HG03432 (cell line): ENCODE data around the gene SPATA33.

Source experiments
- ATAC-seq: cut with Tn5 transposase; IDR thresholded peaks from one replicate; pipeline ENCODE4 v1.9.1; 2021; ENCODE audit warnings: mild to moderate bottlenecking, moderate library complexity; ENCODE audit not compliant: unreplicated experiment

SPATA33 gene

GRCh38 chr16:89706518-89707260, 49.1 kb downstream of the SPATA33 start:
- ATAC-seq = no peak

DNA sequence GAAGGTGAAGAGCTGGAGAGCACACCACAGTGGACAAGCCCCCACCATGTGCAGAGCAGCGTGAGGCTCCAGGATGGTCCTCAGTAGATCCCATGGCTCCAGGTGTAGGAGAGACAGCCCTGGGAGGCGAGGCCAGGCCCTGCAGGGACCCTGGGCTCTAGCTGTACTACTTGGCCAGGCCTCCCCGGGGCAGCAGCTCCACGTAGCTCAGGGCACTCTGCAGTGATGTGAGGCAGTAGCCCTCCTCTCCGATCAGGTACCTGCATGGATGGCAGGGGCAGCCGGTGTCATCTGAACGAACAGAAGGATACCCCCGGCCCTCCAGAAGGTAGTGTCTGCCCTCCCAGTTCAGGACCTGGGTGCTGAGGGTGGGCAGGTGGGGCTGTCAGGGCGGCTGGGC, 50.1 kb downstream of the SPATA33 start:
- ATAC-seq = no peak

- ATAC-seq = no peak
These were observed 50.9 kb downstream of the SPATA33 start for GRCh38 chr16:89708481-89708931.

DNA sequence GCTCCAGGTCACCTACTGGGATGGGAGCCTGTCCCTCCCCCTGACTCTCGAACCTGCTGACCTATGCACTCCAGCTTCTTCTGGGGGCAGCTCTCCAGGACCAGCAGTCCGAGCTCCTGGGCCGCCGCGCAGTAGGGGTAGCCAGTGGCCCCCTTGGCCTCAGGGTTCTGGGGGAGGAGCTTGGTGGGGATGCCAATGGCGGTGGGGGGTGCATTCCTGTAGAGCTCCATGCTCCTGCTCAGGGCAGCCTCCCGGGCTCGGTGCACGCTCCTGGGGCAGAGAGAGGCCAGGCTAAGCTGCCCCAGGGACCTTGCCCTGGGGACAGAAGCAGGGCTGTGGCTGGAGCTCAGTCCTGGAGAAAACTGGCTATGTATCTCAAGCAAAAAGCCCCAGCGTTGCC, 51.5 kb downstream of the SPATA33 start:
- no peak for ATAC-seq

DNA sequence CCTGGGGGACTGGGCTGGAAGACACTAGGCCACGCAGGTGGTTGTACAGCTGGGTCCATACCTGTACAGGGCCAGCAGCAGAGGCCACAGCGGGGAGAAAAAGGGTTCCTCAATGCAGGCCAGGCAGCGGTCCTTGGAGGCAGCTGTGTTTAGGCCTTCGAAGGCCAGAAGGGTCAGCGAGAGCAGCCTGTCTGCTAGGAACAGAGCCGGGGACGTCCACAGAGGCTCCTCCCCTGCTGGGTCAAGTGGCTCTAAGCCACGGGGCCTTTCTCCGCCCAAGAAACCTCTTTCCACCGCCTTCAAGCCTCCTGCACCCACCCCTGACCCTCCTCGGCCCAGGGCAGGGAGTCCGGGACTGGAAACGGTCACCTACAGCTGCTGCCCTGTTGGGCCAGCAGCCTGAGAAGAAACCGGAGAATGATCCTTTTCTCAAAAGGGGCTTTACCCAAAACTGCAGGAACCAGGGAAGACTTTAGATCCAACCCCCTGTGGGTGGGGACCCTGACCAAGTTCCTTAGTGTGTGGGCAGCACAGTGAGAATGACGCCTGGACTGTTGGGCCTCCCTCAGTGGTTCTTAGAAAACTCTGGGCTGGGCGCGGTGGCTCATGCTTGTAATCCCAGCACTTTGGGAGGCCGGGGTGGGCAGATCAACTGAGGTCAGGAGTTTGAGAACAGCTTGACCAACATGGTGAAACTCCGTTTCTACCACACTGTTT, 52.2 kb downstream of the SPATA33 start:
- ATAC-seq = no peak

- ATAC-seq = no peak
These were observed 53.3 kb downstream of the SPATA33 start for GRCh38 chr16:89710709-89711564.

DNA sequence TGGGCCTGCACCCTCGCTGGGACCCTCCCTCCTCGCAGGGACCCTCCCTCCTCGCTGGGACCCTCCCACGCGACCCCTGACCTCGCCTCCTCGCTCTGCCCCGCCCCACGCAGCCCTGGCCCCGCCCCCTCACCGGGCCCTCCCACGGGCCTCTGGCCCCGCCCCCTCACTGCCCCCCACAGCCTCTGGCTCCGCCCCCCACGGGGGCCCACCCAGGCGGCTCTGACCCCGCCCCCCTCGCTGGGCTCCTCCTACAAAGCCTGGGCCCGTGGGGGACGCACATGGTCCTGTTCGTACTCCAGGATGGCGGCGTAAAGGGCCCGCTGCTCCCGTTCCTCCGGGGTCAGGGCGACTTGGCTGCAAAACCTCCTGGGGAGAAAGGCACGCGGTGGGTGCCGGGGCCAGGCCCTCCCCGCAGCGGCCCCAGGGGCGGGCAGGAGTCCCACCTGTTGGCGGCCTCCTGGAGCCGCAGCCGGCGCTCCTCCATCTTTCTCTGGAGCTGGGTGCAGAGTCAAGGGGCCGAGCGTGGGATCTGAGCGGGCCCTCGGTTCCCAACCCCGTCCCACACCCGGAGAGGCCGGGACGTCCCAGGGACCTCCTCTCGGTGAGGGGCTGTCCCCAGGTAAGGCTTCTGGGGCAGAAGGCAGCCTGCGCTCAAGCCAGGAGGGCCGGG, 54.1 kb downstream of the SPATA33 start:
- ATAC-seq = peak; percentile 64

DNA sequence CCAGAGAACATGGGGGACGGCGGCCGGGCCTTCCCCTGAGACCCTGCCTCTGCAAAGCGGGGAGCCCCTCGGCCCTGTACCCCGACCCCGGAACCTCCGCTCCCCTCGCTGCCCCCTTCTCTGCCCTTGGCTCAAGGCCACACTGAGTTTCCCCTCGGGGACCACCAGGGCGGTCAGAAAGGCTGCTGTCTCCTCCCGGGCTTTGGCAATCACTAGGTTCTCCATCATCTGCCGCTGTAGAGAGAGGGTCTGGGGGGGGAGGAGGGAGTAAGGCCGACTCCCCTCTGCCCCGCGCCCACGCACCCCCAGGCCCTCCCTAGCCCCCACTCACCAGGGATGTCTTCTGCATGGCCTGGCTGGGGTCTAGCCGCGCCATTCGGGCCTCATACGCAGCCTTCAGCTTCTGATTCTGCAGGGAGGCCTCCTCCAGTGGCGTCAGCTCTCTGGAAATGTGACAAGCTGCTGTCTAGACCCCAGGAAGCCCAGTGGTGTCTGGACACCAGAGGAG, 54.7 kb downstream of the SPATA33 start:
- no peak for ATAC-seq

- no peak for ATAC-seq
These were observed 58.9 kb downstream of the SPATA33 start for GRCh38 chr16:89716493-89716892.

DNA sequence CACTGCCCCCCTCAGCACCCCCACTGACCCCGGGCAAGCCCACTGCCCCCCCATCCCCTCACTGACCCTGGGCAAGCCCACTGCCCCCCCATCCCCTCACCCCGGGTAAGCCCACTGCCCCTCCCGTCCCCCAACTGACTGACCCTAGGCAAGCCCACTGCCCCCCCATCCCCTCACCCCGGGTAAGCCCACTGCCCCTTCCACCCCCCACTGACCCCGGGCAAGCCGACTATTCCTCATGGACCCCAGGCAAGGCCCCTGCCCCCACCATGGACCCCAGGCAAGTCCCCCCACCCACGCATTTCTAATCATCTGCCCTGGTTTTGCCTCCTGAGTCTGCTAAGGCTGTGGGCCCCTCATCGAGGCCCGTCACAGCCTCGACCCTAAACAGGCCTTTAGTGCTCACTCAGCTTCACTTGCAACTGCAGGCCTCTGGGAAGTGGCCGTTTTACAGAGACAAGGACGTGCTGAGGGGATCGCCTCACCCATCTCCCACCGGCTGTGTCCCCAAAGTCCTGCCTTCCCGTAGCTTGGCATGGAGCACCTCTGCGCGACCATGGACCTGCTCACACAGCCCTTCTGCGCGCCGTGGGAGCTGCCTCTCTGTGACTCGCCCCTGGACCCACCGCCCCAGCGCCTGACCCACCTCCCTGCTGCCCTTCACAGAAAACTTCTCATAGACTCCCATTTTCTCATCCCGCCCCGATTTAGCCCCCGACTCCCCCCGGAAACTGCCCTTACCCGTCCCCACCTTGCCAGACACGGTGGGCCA, 59.5 kb downstream of the SPATA33 start:
- no peak for ATAC-seq

GRCh38 chr16:89717688-89718505, 60.3 kb downstream of the SPATA33 start:
- no peak for ATAC-seq
